HL-60 (cell line): ENCODE results near the gene C1orf226.

Source experiments
- DNase-seq, 2 experiments: peaks; one replicate each; pipeline ENCODE4 v3.0.0-alpha.2; 2010 to 2020; ENCODE audit warnings: low read depth in 1 of 2, low spot score in 1 of 2
- H3K27ac ChIP-seq: fragments of 250-450 bp; sonication (Bioruptor Pico); replicated peaks from 2 replicates; pipeline ENCODE4 v1.5.1; 2020; ENCODE audit warnings: mild to moderate bottlenecking, moderate library complexity
- H3K27me3 ChIP-seq: fragments of 250-450 bp; sonication (Bioruptor Pico); 2 replicates; pipeline ENCODE4 v1.5.1; 2021; ENCODE audit warnings: mild to moderate bottlenecking, moderate library complexity; ENCODE audit not compliant: insufficient read depth, poor library complexity, severe bottlenecking
- H3K4me3 ChIP-seq: replicated peaks from 2 replicates; pipeline ENCODE4 v1.5.1; 2011; ENCODE audit warnings: mild to moderate bottlenecking, control low read depth, low read length; ENCODE audit not compliant: insufficient read depth
- CTCF ChIP-seq: IDR thresholded peaks from one replicate; pipeline ENCODE4 v1.5.1; 2011; ENCODE audit warnings: low read length, control low read depth, inconsistent platforms; ENCODE audit not compliant: insufficient read depth
- GABPA ChIP-seq: IDR thresholded peaks from 2 replicates; pipeline ENCODE4 v1.6.1; 2012; ENCODE audit warnings: low read depth
- POLR2AphosphoS5 ChIP-seq: IDR thresholded peaks from 2 replicates; pipeline ENCODE4 v1.6.1; 2012; ENCODE audit warnings: low read depth
- REST ChIP-seq: IDR thresholded peaks from 2 replicates; pipeline ENCODE4 v1.6.1; 2012; ENCODE audit warnings: low read depth; ENCODE audit not compliant: insufficient replicate concordance
- SPI1 ChIP-seq: IDR thresholded peaks from 2 replicates; pipeline ENCODE4 v1.6.1; 2012; ENCODE audit warnings: low read depth, mild to moderate bottlenecking, borderline replicate concordance

Gene C1orf226

GRCh38 chr1:162396201-162396906, 14.8 kb downstream of the C1orf226 start:
- no peak for DNase-seq
- Histone ChIP-seq H3K27me3 (peaks cover 16% of the 10 kb centered on the region), H3K4me3 (no peak overlapping the region), H3K27ac (no peak overlapping the region)
- TF ChIP-seq GABPA (no peak), REST (no peak), CTCF (no peak), SPI1 (no peak), POLR2AphosphoS5 (no peak)

GRCh38 chr1:162397039-162397448, 15.5 kb downstream of the C1orf226 start:
- H3K4me3 ChIP-seq, result no peak overlapping the region
- DNase-seq, result no peak
- peaks cover 16% of the 10 kb centered on the region for H3K27me3 ChIP-seq
- TF ChIP-seq POLR2AphosphoS5, result no peak
- TF ChIP-seq REST, result no peak
- no peak for TF ChIP-seq GABPA
- no peak for TF ChIP-seq CTCF
- TF ChIP-seq SPI1, result no peak
- H3K27ac ChIP-seq, result no peak overlapping the region

GRCh38 chr1:162397943-162398560, 16.5 kb downstream of the C1orf226 start:
- no peak for DNase-seq
- peaks cover 16% of the 10 kb centered on the region for H3K27me3 ChIP-seq
- H3K4me3 ChIP-seq, result no peak overlapping the region
- TF ChIP-seq CTCF, result no peak
- no peak for TF ChIP-seq SPI1
- TF ChIP-seq POLR2AphosphoS5, result no peak
- no peak for TF ChIP-seq GABPA
- no peak for TF ChIP-seq REST
- no peak overlapping the region for H3K27ac ChIP-seq
